Activated T-cell treated with anti-CD3 and anti-CD28 coated beads, Interleukin-2, amount 50 U/mL, for 48 hours (primary cell): ENCODE results near the gene RNPEPL1.
A peak's percentile ranks its signal among the peaks of the same experiment; 100 is the strongest.
"Not testable (repeated sequence)": the region's sequence is repeated elsewhere in the genome, so short reads cannot be mapped to it uniquely, and the experiment has no call there.

ENCODE experiments used
- DNase-seq, 2 experiments: peaks; one replicate each; pipeline ENCODE4 v3.0.0-alpha.2; 2020

RNPEPL1 gene

GRCh38 chr2:240605867-240606743 lies 37.8 kb downstream of the RNPEPL1 start:
- no peak for DNase-seq

- DNase-seq = no peak
Observed at GRCh38 chr2:240611601-240612210, 43.4 kb downstream of the RNPEPL1 start.

GRCh38 chr2:240613781-240614180 lies 45.5 kb downstream of the RNPEPL1 start:
- DNase-seq = no peak

- no peak for DNase-seq
Observed at GRCh38 chr2:240614391-240614790, 46.1 kb downstream of the RNPEPL1 start.

GRCh38 chr2:240615396-240615795 lies 47.1 kb downstream of the RNPEPL1 start:
- no peak for DNase-seq

GRCh38 chr2:240615820-240616547 lies 47.7 kb downstream of the RNPEPL1 start:
- DNase-seq = no peak

- not testable (repeated sequence) for DNase-seq
Observed at GRCh38 chr2:240616860-240617666, 48.8 kb downstream of the RNPEPL1 start.

- no peak for DNase-seq
Observed at GRCh38 chr2:240618776-240619175, 50.5 kb downstream of the RNPEPL1 start.

GRCh38 chr2:240619506-240620148 lies 51.3 kb downstream of the RNPEPL1 start:
- DNase-seq = no peak

GRCh38 chr2:240620149-240620731 lies 52.0 kb downstream of the RNPEPL1 start:
- DNase-seq = no peak

GRCh38 chr2:240620859-240621258 lies 52.6 kb downstream of the RNPEPL1 start:
- DNase-seq = no peak

- peak in 1 of 2 experiments; percentile 37 for DNase-seq
Observed at GRCh38 chr2:240622060-240622411, 53.8 kb downstream of the RNPEPL1 start.

- peak; percentile 69 to 73 for DNase-seq
Observed at GRCh38 chr2:240622531-240623235, 54.4 kb downstream of the RNPEPL1 start.

GRCh38 chr2:240623531-240624010 lies 55.3 kb downstream of the RNPEPL1 start:
- DNase-seq = peak; percentile 34 to 51

- DNase-seq = no peak
Observed at GRCh38 chr2:240624011-240624949, 56.0 kb downstream of the RNPEPL1 start.

GRCh38 chr2:240624950-240625621 lies 56.8 kb downstream of the RNPEPL1 start, which contains the start of gene GPR35:
Gene GPR35, plus strand, starts transcription at chr2:240625480. Its CDS starts 4,473 bp downstream, at chr2:240629953.
- peak; percentile 86 to 90 for DNase-seq

GRCh38 chr2:240626531-240627300 lies 58.4 kb downstream of the RNPEPL1 start:
- DNase-seq = peak; percentile 55 to 66
